NCI-H2227 (cell line): ENCODE data around the gene CCL13.

Experiments
- DNase-seq: peaks from one replicate; lab custom pipeline; 2025; ENCODE audit not compliant: unreplicated experiment; lab: John Stamatoyannopoulos, UW

Gene CCL13

DNA sequence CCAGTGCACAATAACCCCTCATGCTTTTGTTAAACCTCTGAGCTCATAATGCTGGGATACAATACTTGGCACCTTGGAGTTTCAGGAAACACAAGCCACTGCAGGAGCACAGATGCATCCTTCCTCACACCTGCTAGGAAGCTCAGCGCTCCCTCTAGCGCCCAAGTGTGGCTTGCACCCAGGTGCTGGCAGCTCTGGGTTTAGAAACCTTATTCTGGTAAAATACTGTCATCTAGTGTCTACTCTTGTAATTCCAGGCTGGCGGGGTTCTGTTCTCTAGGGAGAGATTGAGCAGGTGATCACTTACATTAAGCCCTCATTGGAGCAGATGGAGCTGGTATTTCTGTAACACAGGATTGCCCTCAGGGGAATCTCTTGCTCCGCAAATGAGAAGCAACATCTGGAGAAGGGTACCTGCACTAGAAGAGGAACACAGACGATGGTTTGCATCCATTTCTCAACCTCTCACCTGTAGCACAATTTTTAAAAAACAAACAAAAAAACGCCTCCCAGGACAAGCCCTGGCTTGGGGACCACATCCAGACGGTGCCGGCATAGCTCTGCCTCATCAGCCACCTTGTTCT is 5.3 kb downstream of the CCL13 start:
- DNase-seq, result peak; percentile 94

- DNase-seq, result no peak
Measured at GRCh38 chr17:34363183-34363661, 6.9 kb downstream of the CCL13 start, which contains the start of gene CCL1. CCL1 (minus strand) TSS chr17:34363233; CDS start chr17:34363161, 72 bp downstream.

- no peak for DNase-seq
Measured at GRCh38 chr17:34364751-34365150, 8.5 kb downstream of the CCL13 start.

DNA sequence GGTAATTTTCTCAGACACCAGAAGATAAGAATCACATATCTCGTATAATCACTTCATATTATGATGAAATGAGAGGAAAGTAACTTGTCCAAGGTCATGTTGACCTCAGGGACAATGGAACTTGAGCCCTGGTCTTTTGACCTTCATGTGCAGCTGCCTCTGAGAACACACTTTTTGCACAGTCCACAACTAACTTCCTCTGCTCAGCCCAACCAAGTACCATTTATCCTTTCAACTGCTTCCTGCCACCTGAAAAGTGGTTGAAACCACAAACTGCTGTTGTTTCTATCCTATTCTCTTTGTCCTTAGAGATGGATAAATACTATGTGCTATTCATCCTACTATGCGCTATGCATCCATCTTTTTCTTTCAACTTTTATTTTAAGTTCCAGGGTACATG is 9.1 kb downstream of the CCL13 start:
- no peak for DNase-seq

GRCh38 chr17:34366010-34366409 is 9.7 kb downstream of the CCL13 start:
- no peak for DNase-seq

- no peak for DNase-seq
Measured at GRCh38 chr17:34366529-34367107, 10.3 kb downstream of the CCL13 start.

DNA sequence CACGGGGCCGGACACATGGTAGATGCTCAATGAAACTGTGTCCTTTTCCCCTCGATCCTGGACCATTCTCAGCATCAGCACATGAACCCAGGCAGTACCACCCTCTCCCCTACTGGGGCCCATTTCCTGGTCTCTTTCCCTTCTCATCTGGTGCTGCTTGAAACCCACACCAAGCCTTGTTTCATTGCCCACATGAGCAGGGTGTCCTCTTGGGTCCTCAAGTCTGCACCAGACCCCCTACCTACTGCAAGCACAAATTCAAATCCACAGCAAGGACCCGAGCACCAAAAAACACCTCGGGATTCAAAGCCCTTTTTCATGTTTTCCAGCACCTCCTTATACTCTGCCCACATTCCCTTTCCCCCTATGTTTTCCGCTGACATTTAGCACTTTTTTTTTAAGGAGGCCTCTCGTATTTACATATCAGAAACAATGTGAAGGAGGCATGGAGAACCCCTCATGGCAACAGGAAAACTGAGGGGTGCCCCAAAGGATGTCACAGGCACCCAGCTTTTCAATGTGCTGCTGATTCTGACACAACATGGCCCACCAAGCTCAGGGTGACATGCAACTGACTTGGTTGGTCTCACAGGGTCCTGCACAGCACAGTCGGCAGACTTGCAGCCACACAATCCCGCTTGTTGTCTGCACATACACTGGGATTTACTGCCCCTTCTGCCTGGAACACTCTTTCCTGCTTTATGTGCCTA is 11.4 kb downstream of the CCL13 start:
- no peak for DNase-seq

GRCh38 chr17:34368196-34368945 is 12.1 kb downstream of the CCL13 start:
- no peak for DNase-seq

GRCh38 chr17:34368946-34369500 is 12.7 kb downstream of the CCL13 start:
- no peak for DNase-seq

DNA sequence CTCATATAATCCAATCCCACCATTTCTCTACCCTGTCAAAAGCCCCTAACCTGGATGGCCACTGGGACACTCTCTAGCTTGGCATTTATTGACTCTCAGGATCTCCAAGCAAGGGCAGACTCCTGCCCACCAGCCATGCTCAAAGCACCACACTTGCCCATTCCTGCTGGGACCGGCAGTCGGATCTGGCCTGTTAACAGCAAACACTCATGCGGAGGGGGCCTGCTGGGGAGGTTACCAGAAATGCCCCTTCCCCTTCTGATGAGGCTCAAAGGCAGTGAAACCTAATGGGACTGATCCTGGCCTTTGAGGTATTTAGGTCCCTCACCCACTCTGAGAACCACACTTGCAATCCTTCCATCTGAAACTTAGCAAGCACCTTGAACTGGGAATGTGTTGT is 13.3 kb downstream of the CCL13 start:
- DNase-seq, result no peak

DNA sequence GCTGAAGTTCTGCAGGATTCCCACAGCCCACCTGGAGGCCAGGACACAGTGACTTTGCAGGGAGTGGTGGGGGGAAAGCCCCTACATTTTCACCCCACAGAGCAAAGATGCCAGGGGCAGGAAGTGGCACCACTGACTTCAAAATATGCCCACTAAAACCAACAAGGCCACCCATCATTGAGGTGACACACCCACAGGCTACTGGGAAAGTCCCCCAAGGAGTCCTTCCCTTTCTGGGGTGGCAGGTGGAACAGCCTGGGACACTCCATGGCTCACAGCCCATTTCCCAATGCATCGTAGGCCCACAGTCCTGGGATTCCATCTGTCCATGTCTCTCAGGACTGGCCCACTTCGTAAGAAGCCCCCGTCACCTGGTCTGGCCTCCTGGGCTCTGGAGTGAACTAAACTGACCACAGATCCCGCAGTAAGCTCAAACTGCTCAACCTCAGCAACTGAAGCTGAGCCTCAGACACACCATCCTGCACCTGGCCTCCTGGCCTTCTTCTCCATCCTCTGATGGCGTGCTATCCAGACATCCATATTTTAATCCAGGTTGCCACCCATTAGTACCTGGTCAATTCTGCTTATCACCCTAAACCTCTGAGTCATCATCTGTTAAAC is 14.2 kb downstream of the CCL13 start:
- DNase-seq, result no peak

GRCh38 chr17:34370997-34371395 is 14.7 kb downstream of the CCL13 start:
- DNase-seq, result no peak

DNA sequence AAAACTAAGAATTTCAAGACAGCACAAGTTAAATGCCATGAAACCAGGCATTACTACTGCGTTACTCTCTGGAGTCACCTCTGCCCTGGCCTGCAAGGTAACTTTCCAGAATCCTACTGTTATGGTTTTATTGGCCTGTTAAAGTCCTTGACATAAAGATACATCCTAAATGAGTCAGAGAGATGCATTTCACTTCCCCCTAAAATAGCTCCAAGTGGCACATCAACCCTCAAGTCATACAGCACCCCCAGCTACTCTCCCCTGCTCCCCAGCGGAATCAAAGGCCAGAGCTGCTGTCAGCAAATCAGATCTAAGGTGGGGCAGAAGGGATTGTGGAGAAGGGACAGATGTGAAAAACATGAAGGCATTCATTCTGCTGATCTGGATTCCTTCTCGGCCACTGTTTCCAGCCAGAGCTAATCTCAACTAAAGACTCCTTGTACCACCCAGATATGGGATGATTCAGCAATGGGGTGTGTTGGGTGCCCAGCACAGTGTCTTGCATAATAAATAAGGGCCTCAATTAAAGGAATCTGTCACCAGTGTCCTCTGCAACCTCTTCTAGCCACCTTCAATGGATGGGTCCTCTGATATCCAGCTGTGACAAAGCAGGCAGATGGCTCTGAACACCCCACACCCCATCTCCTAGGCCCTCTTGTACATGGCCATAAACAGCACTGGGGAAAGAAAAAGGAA is 15.3 kb downstream of the CCL13 start:
- no peak for DNase-seq

DNA sequence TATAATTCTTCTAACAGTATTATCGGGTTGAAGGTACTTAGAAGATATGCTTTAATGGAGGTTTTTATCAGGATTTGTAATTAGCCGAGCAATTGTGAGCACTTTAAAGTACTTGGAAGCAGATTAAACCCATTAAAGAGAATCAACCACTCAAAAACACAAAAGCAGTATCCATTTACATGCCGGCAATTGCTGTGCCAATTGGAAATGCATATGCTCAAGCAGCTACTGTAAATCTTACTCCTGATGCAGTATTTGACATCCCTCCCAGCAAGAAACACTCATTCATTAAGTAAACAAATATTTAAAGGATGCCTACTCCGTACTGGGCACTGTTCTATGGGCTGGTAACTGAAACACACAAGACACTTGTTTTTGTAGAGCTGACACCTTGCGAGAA is 18.2 kb downstream of the CCL13 start:
- no peak for DNase-seq

DNA sequence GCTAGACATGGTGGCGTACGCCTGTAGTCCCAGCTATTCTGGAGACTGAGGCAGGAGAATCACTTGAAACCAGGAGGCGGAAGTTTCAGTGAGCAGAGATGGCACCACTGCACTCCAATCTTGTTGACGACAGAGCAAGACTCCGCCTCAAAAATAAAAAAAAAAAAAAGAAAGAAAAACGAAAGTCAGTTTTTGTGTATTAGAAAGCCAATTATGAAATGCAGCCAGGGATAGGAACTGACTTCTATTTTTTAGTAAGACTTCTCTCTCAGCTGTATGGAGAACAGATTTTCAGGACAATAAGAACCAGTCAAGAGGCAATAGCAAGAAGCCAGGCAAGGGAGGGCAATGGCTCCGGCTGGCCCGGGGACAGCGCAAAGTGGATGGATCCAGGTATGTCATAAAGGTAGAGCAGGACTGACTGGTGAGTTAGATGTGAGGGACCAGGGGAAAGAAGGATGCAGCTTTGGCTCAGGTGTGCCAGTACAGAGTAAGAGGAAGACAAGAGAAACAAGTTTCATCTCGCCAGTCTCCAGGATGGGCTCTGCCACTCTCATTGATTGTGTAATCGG is 19.2 kb downstream of the CCL13 start:
- no peak for DNase-seq

GRCh38 chr17:34377078-34377823 is 21.0 kb downstream of the CCL13 start:
- no peak for DNase-seq

DNA sequence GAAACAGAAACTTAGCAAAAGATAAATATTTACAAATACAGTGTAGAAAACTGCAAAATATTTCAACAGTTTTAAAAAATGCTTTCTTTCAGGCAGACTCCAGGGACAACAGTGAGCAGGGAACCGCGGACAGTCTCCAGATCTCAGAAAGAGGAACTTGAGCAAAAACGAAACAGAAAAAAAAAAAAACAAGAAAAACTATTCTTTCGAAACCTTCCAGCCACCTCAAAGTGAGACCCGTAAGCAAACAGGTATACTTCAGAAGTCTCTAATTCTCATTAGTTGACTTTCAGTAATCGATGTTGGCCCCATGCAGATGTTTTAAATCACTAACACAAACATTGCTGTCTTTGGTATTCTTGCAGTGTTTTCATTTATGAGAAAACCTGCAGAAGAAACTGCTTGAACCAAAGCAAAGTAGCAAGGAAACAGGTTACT is 22.4 kb downstream of the CCL13 start:
- DNase-seq, result no peak

DNA sequence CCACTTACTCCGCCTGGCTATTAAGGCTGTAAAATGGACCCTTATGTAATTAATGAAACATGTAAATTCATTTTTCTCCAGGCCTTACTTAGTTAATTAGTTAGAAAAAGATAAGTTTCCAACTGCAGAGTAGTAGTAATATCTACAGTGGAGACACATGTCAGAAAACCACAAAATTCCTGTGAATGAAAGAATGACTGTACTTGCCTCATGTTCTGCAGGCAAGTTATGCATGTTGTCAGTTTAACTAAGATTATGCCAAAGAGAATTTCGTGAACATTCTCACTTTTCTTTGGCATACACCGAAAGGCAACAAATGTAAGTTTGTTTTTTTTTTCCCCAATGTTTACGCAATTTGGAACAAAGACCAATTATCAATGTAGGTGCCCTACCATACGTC is 23.6 kb downstream of the CCL13 start:
- DNase-seq, result no peak

GRCh38 chr17:34382621-34383124 is 26.4 kb downstream of the CCL13 start:
- no peak for DNase-seq
